NCI-H748 (cell line): ENCODE measurements around the gene ZFAND3.
A peak's percentile ranks its signal among the peaks of the same experiment; 100 is the strongest.
"Not testable (repeated sequence)": the region's sequence is repeated elsewhere in the genome, so short reads cannot be mapped to it uniquely, and the experiment has no call there.

Source experiments
- DNase-seq: peaks from one replicate; lab custom pipeline; 2025; ENCODE audit not compliant: unreplicated experiment; lab: John Stamatoyannopoulos, UW

The ZFAND3 gene

GRCh38 chr6:37990762-37991525, 171.4 kb downstream of the ZFAND3 start:
- DNase-seq, result peak; percentile 12

GRCh38 chr6:37992749-37993148, 173.2 kb downstream of the ZFAND3 start:
- no peak for DNase-seq

GRCh38 chr6:37993194-37993593, 173.7 kb downstream of the ZFAND3 start:
- not testable (repeated sequence) for DNase-seq

- DNase-seq, result no peak
Observed at GRCh38 chr6:37993596-37993995, 174.1 kb downstream of the ZFAND3 start.

- DNase-seq, result peak; percentile 45
Observed at GRCh38 chr6:37994223-37994622, 174.7 kb downstream of the ZFAND3 start.

- no peak for DNase-seq
Observed at GRCh38 chr6:37998366-37998765, 178.8 kb downstream of the ZFAND3 start.

GRCh38 chr6:38001386-38001785, 181.9 kb downstream of the ZFAND3 start:
- DNase-seq, result no peak

GRCh38 chr6:38004908-38005307, 185.4 kb downstream of the ZFAND3 start:
- DNase-seq, result no peak

- DNase-seq, result no peak
Observed at GRCh38 chr6:38011937-38012336, 192.4 kb downstream of the ZFAND3 start.

GRCh38 chr6:38012573-38012972, 193.0 kb downstream of the ZFAND3 start:
- DNase-seq, result peak; percentile 75

- no peak for DNase-seq
Observed at GRCh38 chr6:38015341-38015740, 195.8 kb downstream of the ZFAND3 start.

GRCh38 chr6:38016824-38017223, 197.3 kb downstream of the ZFAND3 start:
- no peak for DNase-seq

- DNase-seq, result no peak
Observed at GRCh38 chr6:38018755-38019165, 199.2 kb downstream of the ZFAND3 start.

GRCh38 chr6:38020593-38020992, 201.1 kb downstream of the ZFAND3 start:
- peak; percentile 95 for DNase-seq

GRCh38 chr6:38021029-38021428, 201.5 kb downstream of the ZFAND3 start:
- peak; percentile 93 for DNase-seq

GRCh38 chr6:38021571-38021970, 202.0 kb downstream of the ZFAND3 start:
- peak; percentile 35 for DNase-seq

GRCh38 chr6:38022688-38023087, 203.2 kb downstream of the ZFAND3 start:
- no peak for DNase-seq

- no peak for DNase-seq
Observed at GRCh38 chr6:38024908-38025307, 205.4 kb downstream of the ZFAND3 start.

- DNase-seq, result no peak
Observed at GRCh38 chr6:38025451-38025850, 205.9 kb downstream of the ZFAND3 start.

- DNase-seq, result no peak
Observed at GRCh38 chr6:38027685-38028373, 208.3 kb downstream of the ZFAND3 start.

GRCh38 chr6:38030380-38030779, 210.9 kb downstream of the ZFAND3 start:
- no peak for DNase-seq

GRCh38 chr6:38032797-38033196, 213.3 kb downstream of the ZFAND3 start:
- DNase-seq, result no peak
